ENCODE measurements around the gene TRAF4.

DNA sequence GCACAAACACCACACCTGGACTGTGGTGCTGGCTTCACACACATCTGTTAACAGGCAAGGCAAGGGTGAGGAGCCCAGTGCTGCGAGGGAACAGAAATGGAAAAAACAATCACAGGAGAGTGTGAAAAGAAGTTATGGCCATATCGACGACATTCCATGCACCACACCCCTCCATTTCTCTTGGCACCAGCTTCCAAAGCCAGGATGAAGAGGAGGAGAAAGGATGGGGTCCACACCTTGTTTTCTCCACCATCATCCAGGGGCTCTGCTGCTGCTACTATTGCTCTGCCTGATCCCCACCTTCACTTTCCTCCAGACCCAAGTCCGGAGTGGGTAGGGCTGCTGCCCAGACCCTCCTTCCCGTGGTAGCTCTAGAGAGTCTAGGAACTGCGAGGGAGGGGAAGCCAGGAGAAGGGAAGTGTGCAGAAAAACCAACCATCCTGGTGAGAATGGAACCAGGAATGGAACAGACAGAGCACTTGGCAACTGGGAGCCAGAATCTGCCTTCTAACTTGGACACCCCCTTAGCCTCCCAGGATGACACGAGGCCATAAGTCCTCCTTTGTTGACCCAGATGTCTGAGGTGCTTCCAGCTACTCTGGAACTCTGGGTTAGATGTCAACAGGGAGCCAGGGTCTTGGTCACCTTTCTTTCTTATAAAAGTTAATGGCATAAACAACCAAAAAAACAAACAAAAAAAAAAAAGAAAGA lies 31.0 kb upstream of the TRAF4 start:
- TF ChIP-seq, protein P1, sequence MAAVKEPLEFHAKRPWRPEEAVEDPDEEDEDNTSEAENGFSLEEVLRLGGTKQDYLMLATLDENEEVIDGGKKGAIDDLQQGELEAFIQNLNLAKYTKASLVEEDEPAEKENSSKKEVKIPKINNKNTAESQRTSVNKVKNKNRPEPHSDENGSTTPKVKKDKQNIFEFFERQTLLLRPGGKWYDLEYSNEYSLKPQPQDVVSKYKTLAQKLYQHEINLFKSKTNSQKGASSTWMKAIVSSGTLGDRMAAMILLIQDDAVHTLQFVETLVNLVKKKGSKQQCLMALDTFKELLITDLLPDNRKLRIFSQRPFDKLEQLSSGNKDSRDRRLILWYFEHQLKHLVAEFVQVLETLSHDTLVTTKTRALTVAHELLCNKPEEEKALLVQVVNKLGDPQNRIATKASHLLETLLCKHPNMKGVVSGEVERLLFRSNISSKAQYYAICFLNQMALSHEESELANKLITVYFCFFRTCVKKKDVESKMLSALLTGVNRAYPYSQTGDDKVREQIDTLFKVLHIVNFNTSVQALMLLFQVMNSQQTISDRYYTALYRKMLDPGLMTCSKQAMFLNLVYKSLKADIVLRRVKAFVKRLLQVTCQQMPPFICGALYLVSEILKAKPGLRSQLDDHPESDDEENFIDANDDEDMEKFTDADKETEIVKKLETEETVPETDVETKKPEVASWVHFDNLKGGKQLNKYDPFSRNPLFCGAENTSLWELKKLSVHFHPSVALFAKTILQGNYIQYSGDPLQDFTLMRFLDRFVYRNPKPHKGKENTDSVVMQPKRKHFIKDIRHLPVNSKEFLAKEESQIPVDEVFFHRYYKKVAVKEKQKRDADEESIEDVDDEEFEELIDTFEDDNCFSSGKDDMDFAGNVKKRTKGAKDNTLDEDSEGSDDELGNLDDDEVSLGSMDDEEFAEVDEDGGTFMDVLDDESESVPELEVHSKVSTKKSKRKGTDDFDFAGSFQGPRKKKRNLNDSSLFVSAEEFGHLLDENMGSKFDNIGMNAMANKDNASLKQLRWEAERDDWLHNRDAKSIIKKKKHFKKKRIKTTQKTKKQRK (IDR thresholded peaks at IDR 0.05; ENCODE audit: low read depth, low read length), result no peak
- no peak for TF ChIP-seq SMARCA5 (IDR thresholded peaks at IDR 0.05)
- TF ChIP-seq, protein P2, sequence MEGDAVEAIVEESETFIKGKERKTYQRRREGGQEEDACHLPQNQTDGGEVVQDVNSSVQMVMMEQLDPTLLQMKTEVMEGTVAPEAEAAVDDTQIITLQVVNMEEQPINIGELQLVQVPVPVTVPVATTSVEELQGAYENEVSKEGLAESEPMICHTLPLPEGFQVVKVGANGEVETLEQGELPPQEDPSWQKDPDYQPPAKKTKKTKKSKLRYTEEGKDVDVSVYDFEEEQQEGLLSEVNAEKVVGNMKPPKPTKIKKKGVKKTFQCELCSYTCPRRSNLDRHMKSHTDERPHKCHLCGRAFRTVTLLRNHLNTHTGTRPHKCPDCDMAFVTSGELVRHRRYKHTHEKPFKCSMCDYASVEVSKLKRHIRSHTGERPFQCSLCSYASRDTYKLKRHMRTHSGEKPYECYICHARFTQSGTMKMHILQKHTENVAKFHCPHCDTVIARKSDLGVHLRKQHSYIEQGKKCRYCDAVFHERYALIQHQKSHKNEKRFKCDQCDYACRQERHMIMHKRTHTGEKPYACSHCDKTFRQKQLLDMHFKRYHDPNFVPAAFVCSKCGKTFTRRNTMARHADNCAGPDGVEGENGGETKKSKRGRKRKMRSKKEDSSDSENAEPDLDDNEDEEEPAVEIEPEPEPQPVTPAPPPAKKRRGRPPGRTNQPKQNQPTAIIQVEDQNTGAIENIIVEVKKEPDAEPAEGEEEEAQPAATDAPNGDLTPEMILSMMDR (IDR thresholded peaks at IDR 0.05 in 2 of 3, conservative IDR thresholded peaks at IDR 0.05 in 1 of 3; ENCODE audit: control insufficient read depth in 2 of 3, extremely low read depth in 1 of 3, insufficient read depth in 1 of 3, low read depth in 3 of 3, low read length in 3 of 3), result no peak
- TF ChIP-seq FOXK2 (IDR thresholded peaks at IDR 0.05), result no peak
